Pancreas (tissue), 10 donors: ENCODE measurements around the gene EMSY. TPM values are rescaled to one million over a fixed set of nuclear protein-coding genes. Genes with fewer than 3 reads are reported as not detected.

ENCODE experiments used
- ATAC-seq, 4 donors: fragments of 200-7000 bp; cut with Tn5 transposase; one replicate each; pipeline versions ENCODE4 v1.8.0 to v1.9.1; 2020; ENCODE audit warnings: mild to moderate bottlenecking in 4 of 4, moderate library complexity in 4 of 4
- DNase-seq, 6 donors: peaks; one replicate each; pipeline ENCODE4 v3.0.0-alpha.2; 2020
- FAIRE-seq: peaks from 2 replicates; lab custom pipeline; 2012; peaks lifted over from hg19 to GRCh38; lab: Jason Lieb, UNC
- H3K27ac ChIP-seq, 4 donors: fragments of 200-600 bp; sonication (generic); 1 replicate in 3 of 4; 2 replicates in 1 of 4; pipeline versions ENCODE4 v1.5.0 to v1.8.0; 2020
- H3K27me3 ChIP-seq, 4 donors: fragments of 200-600 bp; one replicate each; pipeline ENCODE4 v1.8.0; 2021
- H3K36me3 ChIP-seq, 3 donors: fragments of 200-600 bp; sonication (generic) in 1 of 3; one replicate each; pipeline versions ENCODE4 v1.5.0 to v1.8.0; 2020 to 2021
- H3K4me1 ChIP-seq, 3 donors: fragments of 200-600 bp; one replicate each; pipeline ENCODE4 v1.8.0; 2021
- H3K4me3 ChIP-seq, 4 donors: fragments of 200-600 bp; sonication (generic) in 2 of 4; one replicate each; pipeline versions ENCODE4 v1.5.0 to v1.8.0; 2020 to 2021
- H3K9me3 ChIP-seq, 4 donors: fragments of 200-600 bp; one replicate each; pipeline ENCODE4 v1.8.0; 2021
- CTCF ChIP-seq, 4 donors: fragments of 200-600 bp; sonication (generic) in 3 of 4; IDR thresholded peaks; one replicate each; pipeline versions ENCODE4 v1.5.0 to v1.8.0; 2021; ENCODE audit warnings: antibody characterized with exemption in 4 of 4
- WGBS, 2 donors: extraction: QIAGEN DNeasy Blood & Tissue Kit; methylation state at CpG; one replicate each; pipeline ENCODE4 v1.1.7; 2013; 5-methylcytosine and 5-hydroxymethylcytosine counted together
- intact Hi-C, 3 donors: fragments of 100-400 bp; cut with DNase I; formaldehyde crosslinking; loops; one replicate each; pipeline versions ENCODE4 v1.11.1 to v1.14.2; 2022
- polyA plus RNA-seq, 2 donors: library from polyadenylated mRNA; stranded (reverse); fragments of 200-250 nt; gene quantifications; one replicate each; pipeline ENCODE4 v1.2.3, GENCODE V29; 2013
- total RNA-seq, 6 donors: library from RNA; stranded (reverse); fragmentation: NEBNext Ultra II Directional in 4 of 6; extraction: Animal tissue kit (Norgen Biotek cat#: 25700) in 4 of 6; gene quantifications; one replicate each; pipeline versions ENCODE4 v1.2.1 to v1.2.4, GENCODE V29; 2021 to 2023
- donor health status: healthy with polysubstance abuse.
- donor health status: DM: no; HTN: no; CAD: no; lungs with moderate emphysema.
- donor health status: DM: no; HTN: no; CAD: no.
- donor health status: control.
- donor health status: control.
- donor health status: Bipolar disorder and iron deficiency.
- donor health status: DM: yes; HTN: yes; CAD: no.
- donor health status: DM: no; HTN: no; CAD: no.
- donor health status: DM: no; HTN: no; CAD: no.
- donor health status: DM: yes; HTN: yes; CAD: no.

Gene EMSY
- total and polyA plus RNA-seq, 8 donors: 4.6 to 14.0 (median 7.0) TPM

- ATAC-seq: no peak
- H3K4me3 ChIP-seq: no peak overlapping the region
- 91 to 94% methylated on average over 10 of the region's 10 CpGs for WGBS, 2 donors
- intact Hi-C loops: no loop called here
- H3K27me3 ChIP-seq: no peaks in the 10 kb centered on the region
- H3K36me3 ChIP-seq: no peaks in the 10 kb centered on the region
- TF ChIP-seq CTCF (IDR thresholded peaks at IDR 0.05): no peak
- no peaks in the 10 kb centered on the region for H3K4me1 ChIP-seq
- peak in 1 of 6 donors; percentile 33 for DNase-seq
- H3K27ac ChIP-seq: no peak overlapping the region
- FAIRE-seq: no peak
- H3K9me3 ChIP-seq: no peaks in the 10 kb centered on the region
Measured at GRCh38 chr11:76589477-76589876, 144.7 kb downstream of the EMSY start.

GRCh38 chr11:76589964-76590950 is 145.4 kb downstream of the EMSY start:
- intact Hi-C loops: no loop called here

GRCh38 chr11:76591416-76591815 is 146.6 kb downstream of the EMSY start:
- H3K4me1 ChIP-seq: no peaks in the 10 kb centered on the region
- intact Hi-C loops: no loop called here
- H3K36me3 ChIP-seq: no peaks in the 10 kb centered on the region
- H3K27ac ChIP-seq: no peak overlapping the region
- no peak overlapping the region for H3K4me3 ChIP-seq
- FAIRE-seq (no peak), DNase-seq (no peak), ATAC-seq (no peak)
- 87 to 92% methylated on average over 8 of the region's 8 CpGs for WGBS, 2 donors
- H3K27me3 ChIP-seq: no peaks in the 10 kb centered on the region
- TF ChIP-seq CTCF (IDR thresholded peaks at IDR 0.05): no peak
- H3K9me3 ChIP-seq: no peaks in the 10 kb centered on the region

More at GRCh38 chr11:76589964-76590950, 145.4 kb downstream of the EMSY start:
- DNase-seq: peak in 1 of 6 donors; percentile 39
- H3K4me1 ChIP-seq: no peaks in the 10 kb centered on the region
- no peak overlapping the region for H3K4me3 ChIP-seq
- no peaks in the 10 kb centered on the region for H3K27me3 ChIP-seq
- 74 to 75% methylated on average over 9 of the region's 9 CpGs for WGBS, 2 donors
- H3K27ac ChIP-seq: no peak overlapping the region
- FAIRE-seq: no peak
- H3K36me3 ChIP-seq: no peaks in the 10 kb centered on the region
- no peaks in the 10 kb centered on the region for H3K9me3 ChIP-seq
- TF ChIP-seq CTCF (IDR thresholded peaks at IDR 0.05): no peak
- ATAC-seq: no peak

- intact Hi-C loops: no loop called here
- no peaks in the 10 kb centered on the region for H3K4me1 ChIP-seq
- H3K27ac ChIP-seq: no peak overlapping the region
- H3K9me3 ChIP-seq: no peaks in the 10 kb centered on the region
- 83 to 87% methylated on average over 17 of the region's 17 CpGs for WGBS, 2 donors
- ATAC-seq (no peak), FAIRE-seq (no peak), DNase-seq (no peak)
- H3K27me3 ChIP-seq: no peaks in the 10 kb centered on the region
- no peaks in the 10 kb centered on the region for H3K36me3 ChIP-seq
- no peak for TF ChIP-seq CTCF (IDR thresholded peaks at IDR 0.05)
- H3K4me3 ChIP-seq: no peak overlapping the region
Measured at GRCh38 chr11:76592025-76592914, 147.5 kb downstream of the EMSY start.
